Colonic mucosa (tissue), 4 donors: ENCODE measurements around the gene ORAI2. TPM values are rescaled to one million over a fixed set of nuclear protein-coding genes. Genes with fewer than 3 reads are reported as not detected.

ENCODE experiments used
- DNase-seq: peaks from one replicate; pipeline ENCODE4 v3.0.0-alpha.2; 2020
- H3K27ac ChIP-seq: fragments of 200-600 bp; one replicate; pipeline ENCODE4 v1.8.0; 2021
- H3K27me3 ChIP-seq: fragments of 200-600 bp; one replicate; pipeline ENCODE4 v1.8.0; 2021
- H3K36me3 ChIP-seq: fragments of 200-600 bp; one replicate; pipeline ENCODE4 v1.8.0; 2021
- H3K4me1 ChIP-seq: fragments of 200-600 bp; one replicate; pipeline ENCODE4 v1.8.0; 2021; ENCODE audit warnings: mild to moderate bottlenecking
- H3K4me3 ChIP-seq: fragments of 200-600 bp; one replicate; pipeline ENCODE4 v1.8.0; 2021
- H3K9ac ChIP-seq, 2 donors: one replicate each; pipeline ENCODE4 v1.7.0; 2013; ENCODE audit warnings: control low read depth in 2 of 2, low read depth in 2 of 2, low read length in 2 of 2
- H3K9me3 ChIP-seq: fragments of 200-600 bp; one replicate; pipeline ENCODE4 v1.8.0; 2021
- CTCF ChIP-seq: fragments of 200-600 bp; IDR thresholded peaks from one replicate; pipeline ENCODE4 v1.8.0; 2022; ENCODE audit warnings: antibody characterized with exemption, mild to moderate bottlenecking
- intact Hi-C: fragments of 100-400 bp; cut with DNase I; formaldehyde crosslinking; loops from one replicate; pipeline ENCODE4 v1.14.1; 2022
- total RNA-seq, 2 donors: library from RNA; stranded (reverse); fragmentation: NEBNext Ultra II Directional in 1 of 2; extraction: Animal tissue kit (Norgen Biotek cat#: 25700) in 1 of 2; gene quantifications; one replicate each; pipeline ENCODE4 v1.2.1, GENCODE V29; 2021
- donor health status: healthy.
- donor health status: DM: no; HTN: no; CAD: no.
- donor health status: DM: no; HTN: no; CAD: no.

Gene ORAI2
- total RNA-seq, 2 donors from 2014 or later = 3.3 to 5.5 TPM

- peaks cover 13% of the 10 kb centered on the region for H3K36me3 ChIP-seq
- intact Hi-C loops = loop anchor here (10.0 kb wide), 1 partner anchor 55 kb away; the partner anchor contains the start of genes ALKBH4 and LRWD1
- TF ChIP-seq CTCF = no peak
- H3K4me3 ChIP-seq = no peak overlapping the region
- no peak for DNase-seq
- no peak overlapping the region for H3K9ac ChIP-seq
- H3K27ac ChIP-seq = no peak overlapping the region
- no peaks in the 10 kb centered on the region for H3K27me3 ChIP-seq
- no peaks in the 10 kb centered on the region for H3K4me1 ChIP-seq
- no peaks in the 10 kb centered on the region for H3K9me3 ChIP-seq
These were observed 24.0 kb upstream of the ORAI2 start for GRCh38 chr7:102409340-102409739.

- Histone ChIP-seq H3K27ac (no peak overlapping the region), H3K9me3 (no peaks in the 10 kb centered on the region), H3K27me3 (no peaks in the 10 kb centered on the region), H3K4me1 (no peaks in the 10 kb centered on the region), H3K9ac (no peak overlapping the region), H3K4me3 (no peak overlapping the region), H3K36me3 (peaks cover 13% of the 10 kb centered on the region)
- no peak for TF ChIP-seq CTCF
- no peak for DNase-seq
- intact Hi-C loops = no loop called here
These were observed 23.3 kb upstream of the ORAI2 start for GRCh38 chr7:102410123-102410522.

- Histone ChIP-seq H3K36me3 (peaks cover 13% of the 10 kb centered on the region), H3K9ac (no peak overlapping the region), H3K4me1 (peaks cover 3% of the 10 kb centered on the region), H3K9me3 (no peaks in the 10 kb centered on the region), H3K27me3 (no peaks in the 10 kb centered on the region), H3K4me3 (no peak overlapping the region), H3K27ac (no peak overlapping the region)
- DNase-seq = no peak
- intact Hi-C loops = no loop called here
- no peak for TF ChIP-seq CTCF
These were observed 22.5 kb upstream of the ORAI2 start for GRCh38 chr7:102410918-102411317.

GRCh38 chr7:102412548-102412947 lies 20.8 kb upstream of the ORAI2 start:
- TF ChIP-seq CTCF = peak; percentile 13

GRCh38 chr7:102413091-102413490 lies 20.3 kb upstream of the ORAI2 start:
- peaks cover 6% of the 10 kb centered on the region for H3K36me3 ChIP-seq
- intact Hi-C loops = no loop called here
- no peak for TF ChIP-seq CTCF

More at GRCh38 chr7:102412548-102412947, 20.8 kb upstream of the ORAI2 start:
- no peak overlapping the region for H3K4me3 ChIP-seq
- H3K9ac ChIP-seq = peak overlapping the region in 1 of 2 donors; percentile 9
- H3K27me3 ChIP-seq = no peaks in the 10 kb centered on the region
- no peaks in the 10 kb centered on the region for H3K9me3 ChIP-seq
- DNase-seq = no peak
- peaks cover 3% of the 10 kb centered on the region for H3K4me1 ChIP-seq
- H3K27ac ChIP-seq = no peak overlapping the region
- intact Hi-C loops = no loop called here
- H3K36me3 ChIP-seq = peaks cover 12% of the 10 kb centered on the region

More at GRCh38 chr7:102413091-102413490, 20.3 kb upstream of the ORAI2 start:
- no peak for DNase-seq
- Histone ChIP-seq H3K9ac (peak overlapping the region in 1 of 2 donors; percentile 9), H3K27me3 (no peaks in the 10 kb centered on the region), H3K4me1 (peaks cover 3% of the 10 kb centered on the region), H3K27ac (no peak overlapping the region), H3K9me3 (no peaks in the 10 kb centered on the region), H3K4me3 (no peak overlapping the region)
